GM23248 (cell line): Measurements from ENCODE around the gene KCNQ1OT1. TPM values are rescaled to one million over a fixed set of nuclear protein-coding genes. Genes with fewer than 3 reads are reported as not detected.

Experiments used
- DNase-seq: peaks from one replicate; pipeline ENCODE4 v3.0.0-alpha.2; 2015
- H2AFZ ChIP-seq: fragments of 200-600 bp; sonication (generic); 2 replicates; pipeline ENCODE4 v1.6.1; 2016; ENCODE audit warnings: antibody characterized with exemption
- H3F3A ChIP-seq: fragments of 200-600 bp; sonication (generic); 2 replicates; pipeline ENCODE4 v1.6.1; 2016; ENCODE audit warnings: mild to moderate bottlenecking, antibody characterized with exemption, mixed run types; ENCODE audit not compliant: insufficient read depth
- H3K27ac ChIP-seq: fragments of 200-600 bp; sonication (generic); 2 replicates; pipeline ENCODE4 v1.5.1; 2016; ENCODE audit warnings: mild to moderate bottlenecking
- H3K27me3 ChIP-seq: fragments of 200-600 bp; sonication (generic); replicated peaks from 2 replicates; pipeline ENCODE4 v1.6.1; 2016; ENCODE audit warnings: mild to moderate bottlenecking; ENCODE audit not compliant: insufficient read depth
- H3K36me3 ChIP-seq: fragments of 200-600 bp; sonication (generic); 2 replicates; pipeline ENCODE4 v1.6.1; 2016; ENCODE audit warnings: low read depth, mild to moderate bottlenecking
- H3K4me1 ChIP-seq: fragments of 200-600 bp; sonication (generic); 2 replicates; pipeline ENCODE4 v1.6.1; 2016; ENCODE audit warnings: mild to moderate bottlenecking; ENCODE audit not compliant: insufficient read depth
- H3K4me2 ChIP-seq: fragments of 200-600 bp; sonication (generic); one replicate; pipeline ENCODE4 v1.6.1; 2016; ENCODE audit warnings: mild to moderate bottlenecking; ENCODE audit not compliant: unreplicated experiment
- H3K4me3 ChIP-seq: fragments of 200-600 bp; sonication (generic); 2 replicates; pipeline ENCODE4 v1.5.1; 2016; ENCODE audit warnings: mild to moderate bottlenecking
- H3K79me2 ChIP-seq: fragments of 200-600 bp; sonication (generic); 2 replicates; pipeline ENCODE4 v1.6.1; 2016; ENCODE audit warnings: mild to moderate bottlenecking; ENCODE audit not compliant: insufficient read depth
- H3K9ac ChIP-seq: fragments of 200-600 bp; sonication (generic); 2 replicates; pipeline ENCODE4 v1.6.1; 2016; ENCODE audit warnings: mild to moderate bottlenecking
- H3K9me2 ChIP-seq: fragments of 200-600 bp; sonication (generic); 2 replicates; pipeline ENCODE4 v1.6.1; 2016; ENCODE audit warnings: mixed run types, mild to moderate bottlenecking, moderate library complexity; ENCODE audit not compliant: insufficient read depth
- H3K9me3 ChIP-seq: fragments of 200-600 bp; sonication (generic); one replicate; pipeline ENCODE4 v1.6.1; 2017; ENCODE audit warnings: low read depth
- H4K20me1 ChIP-seq: fragments of 200-600 bp; sonication (generic); 2 replicates; pipeline ENCODE4 v1.6.0; 2016; ENCODE audit not compliant: insufficient read depth
- EZH2 ChIP-seq: fragments of 200-600 bp; sonication (generic); IDR thresholded peaks from 2 replicates; pipeline ENCODE4 v1.6.1; 2018; ENCODE audit warnings: antibody characterized with exemption, mild to moderate bottlenecking; ENCODE audit not compliant: insufficient read depth, poor library complexity, severe bottlenecking
- EZH2phosphoT487 ChIP-seq: fragments of 200-600 bp; sonication (generic); IDR thresholded peaks from 2 replicates; pipeline ENCODE4 v1.6.1; 2018; ENCODE audit warnings: antibody characterized with exemption, moderate library complexity, mild to moderate bottlenecking, low read depth; ENCODE audit not compliant: insufficient read depth
- WGBS, 2 experiments: methylation state at CpG; one replicate each; pipeline ENCODE4 v1.1.6; 2015 to 2017; ENCODE audit warnings: low lambda C conversion rate in 2 of 2, low coverage in 1 of 2; ENCODE audit errors: missing lambda C conversion rate in 2 of 2; 5-methylcytosine and 5-hydroxymethylcytosine counted together
- in situ Hi-C: fragments of 300-500 bp; cut with MboI; formaldehyde crosslinking; loops from 2 replicates; pipeline ENCODE4 v1.15.0; 2020
- polyA plus RNA-seq: library from polyadenylated mRNA; unstranded; fragments of >200 nt; fragmentation: Nextera tagmentation; extraction: Ambion mirVana; gene quantifications from 2 replicates; pipeline ENCODE4 v1.2.1, GENCODE V29; 2016
- total RNA-seq: library from RNA; depleted of rRNA; stranded (reverse); fragments of >200 nt; shearing (Covaris generic); gene quantifications from 2 replicates; pipeline ENCODE4 v1.2.3, GENCODE V29; 2014

The KCNQ1OT1 gene
- total and polyA plus RNA-seq, 2 experiments from 2014 or later: 0.49 to 0.86 TPM

DNA sequence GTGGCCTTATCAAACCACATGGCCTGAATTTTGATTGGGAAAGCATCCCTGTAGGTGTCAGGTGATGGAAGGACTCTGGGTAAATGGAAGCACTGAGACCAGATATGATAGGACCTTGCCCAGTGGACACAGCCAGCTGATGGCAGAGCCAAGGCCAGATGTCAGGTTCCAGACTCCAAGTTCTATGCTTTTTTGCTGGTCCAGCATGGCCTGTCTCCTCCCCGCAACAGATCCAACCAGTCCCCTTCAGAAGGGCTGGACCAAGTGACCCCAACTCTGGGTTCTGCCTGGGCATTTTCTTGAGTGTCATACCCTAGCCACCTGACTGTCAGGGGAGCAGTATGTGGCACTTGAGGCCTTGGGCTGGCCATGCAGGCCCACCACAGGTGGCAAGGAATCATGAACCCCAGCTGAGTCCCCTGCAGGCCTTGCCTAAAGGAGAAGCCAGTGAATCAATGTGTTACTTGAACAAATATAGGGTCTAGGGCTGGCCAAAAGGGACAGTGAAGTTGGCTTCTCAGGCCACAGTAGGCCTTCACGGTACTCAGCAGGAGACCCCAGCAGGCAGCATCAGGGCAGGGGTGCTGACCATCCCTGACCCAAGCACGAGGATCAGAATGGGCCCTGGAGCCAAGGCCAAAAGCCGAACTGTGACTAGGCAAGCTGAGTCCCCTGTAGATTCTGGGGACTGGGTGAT lies 27.1 kb downstream of the KCNQ1OT1 start:
- Histone ChIP-seq H3K27me3 (no peaks in the 10 kb centered on the region), H3K79me2 (peaks cover 87% of the 10 kb centered on the region), H3K9ac (no peak overlapping the region), H3K36me3 (no peaks in the 10 kb centered on the region), H3K9me3 (no peaks in the 10 kb centered on the region), H3K27ac (no peak overlapping the region), H4K20me1 (no peaks in the 10 kb centered on the region), H3K4me1 (no peaks in the 10 kb centered on the region), H2AFZ (no peak overlapping the region), H3K9me2 (no peaks in the 10 kb centered on the region), H3F3A (no peaks in the 10 kb centered on the region), H3K4me3 (no peak overlapping the region), H3K4me2 (no peak overlapping the region)
- no peak for DNase-seq
- no peak for TF ChIP-seq EZH2phosphoT487
- TF ChIP-seq EZH2: no peak
- in situ Hi-C loops: no loop called here
- 71 to 75% methylated on average over 4 of the region's 4 CpGs for WGBS, 2 experiments

DNA sequence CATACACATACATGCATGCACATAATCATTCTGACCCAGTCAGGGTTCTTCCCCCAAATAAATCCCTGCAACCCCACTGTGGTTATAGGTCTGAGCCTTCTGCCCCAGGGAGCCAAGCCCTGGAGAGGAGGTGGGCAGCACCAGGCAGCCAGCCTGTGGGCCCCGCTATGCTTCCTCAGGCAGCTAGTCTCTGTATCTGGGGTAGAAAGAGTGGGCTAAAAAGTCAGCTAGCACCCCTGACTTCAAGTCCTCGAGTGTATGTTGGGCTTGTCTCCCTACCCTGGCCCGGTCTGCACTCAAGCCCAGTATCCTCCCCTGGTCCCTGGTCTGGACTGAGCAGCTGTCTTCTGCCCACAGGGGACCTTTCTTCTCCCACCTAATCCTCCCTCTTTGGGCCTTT lies 28.0 kb downstream of the KCNQ1OT1 start:
- Histone ChIP-seq H3K4me3 (no peak overlapping the region), H3K36me3 (no peaks in the 10 kb centered on the region), H3K9ac (no peak overlapping the region), H3F3A (no peaks in the 10 kb centered on the region), H3K4me2 (no peak overlapping the region), H3K9me2 (no peaks in the 10 kb centered on the region), H3K27me3 (no peaks in the 10 kb centered on the region), H4K20me1 (no peaks in the 10 kb centered on the region), H2AFZ (no peak overlapping the region), H3K79me2 (peaks cover 78% of the 10 kb centered on the region), H3K9me3 (no peaks in the 10 kb centered on the region), H3K27ac (no peak overlapping the region), H3K4me1 (no peaks in the 10 kb centered on the region)
- WGBS, 2 experiments: 79 to 82% methylated on average over 3 of the region's 3 CpGs
- DNase-seq: no peak
- in situ Hi-C loops: no loop called here
- no peak for TF ChIP-seq EZH2
- TF ChIP-seq EZH2phosphoT487: no peak

DNA sequence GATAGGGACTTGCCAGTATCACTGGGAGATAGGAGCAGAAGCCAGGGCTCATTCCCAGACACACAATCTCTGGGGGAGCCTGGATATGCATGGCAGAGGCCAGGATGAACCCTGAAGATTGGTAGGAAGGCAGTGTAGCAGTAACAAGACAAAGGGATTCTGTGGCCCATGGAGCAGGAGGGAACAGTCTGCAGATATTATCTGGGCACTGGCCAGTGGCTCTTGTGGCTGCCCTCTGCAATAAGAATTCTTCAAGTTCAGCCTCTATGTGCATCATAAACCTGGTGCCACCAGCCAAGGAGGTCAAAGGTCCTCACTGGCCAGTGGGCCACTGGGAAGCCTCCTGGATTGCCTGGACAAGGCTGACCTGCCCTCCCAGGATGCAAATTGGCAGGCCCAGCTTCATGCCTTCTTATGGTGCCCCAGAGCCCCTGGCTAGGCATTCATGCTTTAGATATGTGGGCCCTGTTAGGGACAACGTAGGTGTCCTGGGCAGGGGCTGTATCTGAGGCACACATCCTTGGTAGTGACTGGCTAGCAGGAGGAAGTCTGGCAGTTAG lies 29.2 kb downstream of the KCNQ1OT1 start:
- Histone ChIP-seq H3K4me1 (no peaks in the 10 kb centered on the region), H4K20me1 (no peaks in the 10 kb centered on the region), H3K4me3 (no peak overlapping the region), H3K27me3 (no peaks in the 10 kb centered on the region), H3K9me2 (no peaks in the 10 kb centered on the region), H3K9me3 (no peaks in the 10 kb centered on the region), H2AFZ (no peak overlapping the region), H3K79me2 (peaks cover 69% of the 10 kb centered on the region), H3K36me3 (no peaks in the 10 kb centered on the region), H3K9ac (no peak overlapping the region), H3K27ac (no peak overlapping the region), H3K4me2 (no peak overlapping the region), H3F3A (no peaks in the 10 kb centered on the region)
- TF ChIP-seq EZH2phosphoT487: no peak
- TF ChIP-seq EZH2: no peak
- WGBS, 2 experiments: 55 to 59% methylated on average over 1 of the region's 1 CpG
- no peak for DNase-seq
- in situ Hi-C loops: no loop called here

DNA sequence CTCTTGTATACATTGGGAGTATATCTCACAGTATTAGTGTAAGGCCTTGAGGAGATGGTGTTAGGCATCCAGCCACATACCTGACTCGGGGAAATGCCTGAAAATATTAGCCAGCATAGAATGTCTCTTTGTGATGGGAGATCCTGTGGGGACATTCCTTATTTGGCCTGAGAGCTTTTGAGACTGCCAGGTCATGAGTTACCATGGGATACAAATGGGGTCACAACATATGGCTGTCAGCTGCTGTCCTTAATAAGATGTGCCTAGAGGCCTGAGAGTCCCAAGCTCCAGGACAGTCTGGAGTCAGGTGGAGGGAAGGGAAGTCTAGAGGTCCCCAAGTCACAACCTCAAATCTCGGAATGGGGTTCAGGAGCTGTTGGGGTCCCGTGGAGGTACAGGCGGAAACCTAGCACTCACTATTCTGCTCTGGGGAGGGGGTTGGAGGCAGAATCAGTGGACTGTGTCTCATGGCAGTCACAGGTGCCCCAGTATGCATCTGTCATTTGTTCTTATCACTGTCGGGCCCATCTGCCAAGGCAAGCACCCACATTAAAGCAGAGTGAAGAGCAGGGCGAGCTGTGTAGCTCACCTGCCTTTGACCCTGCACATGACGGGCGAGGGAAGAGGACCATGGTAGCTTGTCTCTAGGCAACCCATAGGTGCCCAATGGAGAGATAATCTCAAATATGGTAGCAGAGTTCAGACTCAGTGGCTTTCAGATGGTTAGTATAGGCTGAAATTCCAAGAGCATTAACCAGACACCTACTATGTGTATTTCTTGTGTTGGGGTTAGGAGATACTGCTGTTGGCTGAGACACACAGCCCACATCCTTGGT lies 29.9 kb downstream of the KCNQ1OT1 start:
- in situ Hi-C loops: no loop called here
- no peaks in the 10 kb centered on the region for H4K20me1 ChIP-seq
- no peak overlapping the region for H3K27ac ChIP-seq

More for the DNA sequence above, 29.9 kb downstream of the KCNQ1OT1 start:
- Histone ChIP-seq H3K4me3 (no peak overlapping the region), H3K9me3 (no peaks in the 10 kb centered on the region), H3K36me3 (no peaks in the 10 kb centered on the region), H3K9ac (no peak overlapping the region), H3K4me1 (no peaks in the 10 kb centered on the region), H3K4me2 (no peak overlapping the region), H3F3A (no peaks in the 10 kb centered on the region), H3K9me2 (no peaks in the 10 kb centered on the region), H3K79me2 (peaks cover 68% of the 10 kb centered on the region), H2AFZ (no peak overlapping the region), H3K27me3 (no peaks in the 10 kb centered on the region)
- no peak for DNase-seq
- TF ChIP-seq EZH2phosphoT487 (no peak), EZH2 (no peak)
- 70 to 76% methylated on average over 7 to 8 of the region's 8 CpGs for WGBS, 2 experiments
